Measurements from ENCODE around the gene TLR10.

GRCh38 chr4:38740303-38740702 lies 42.5 kb downstream of the TLR10 start:
- TF ChIP-seq CTCF (IDR thresholded peaks at IDR 0.05; ENCODE audit: low read length) (no peak), EZH2 (optimal IDR thresholded peaks at IDR 0.05; ENCODE audit: low read depth, low read length) (no peak), EZH2phosphoT487 (IDR thresholded peaks at IDR 0.05; ENCODE audit: low read length) (no peak)
